GM12878 (cell line): ENCODE measurements around the gene CRTC3. TPM values are rescaled to one million over a fixed set of nuclear protein-coding genes. Genes with fewer than 3 reads are reported as not detected.

Experiments
- ASH2L ChIP-seq: fragments of 300-600, 200-600 bp; sonication (generic); IDR thresholded peaks from 2 replicates; pipeline ENCODE4 v1.6.1; 2017; ENCODE audit warnings: low read depth, mild to moderate bottlenecking, borderline replicate concordance
- BRCA1 ChIP-seq: IDR thresholded peaks from 2 replicates; pipeline ENCODE4 v1.6.1; 2011; ENCODE audit warnings: low read depth, low read length, improper control_type of control experiment
- CBFB ChIP-seq: IDR thresholded peaks from 2 replicates; pipeline ENCODE4 v1.6.1; 2016; ENCODE audit warnings: antibody characterized with exemption, low read depth
- CHD1 ChIP-seq: IDR thresholded peaks from 2 replicates; pipeline ENCODE4 v1.6.1; 2012; ENCODE audit warnings: low read depth, low read length, improper control_type of control experiment
- JUND ChIP-seq: IDR thresholded peaks from 2 replicates; pipeline ENCODE4 v1.6.1; 2012; ENCODE audit warnings: low read depth, mild to moderate bottlenecking, low read length, improper control_type of control experiment, moderate library complexity
- MEF2B ChIP-seq: fragments of 450-650 bp; IDR thresholded peaks from 2 replicates; pipeline ENCODE4 v1.6.1; 2018; ENCODE audit warnings: mild to moderate bottlenecking, moderate library complexity; ENCODE audit not compliant: partially characterized antibody, poor library complexity, severe bottlenecking
- MTA2 ChIP-seq: fragments of 450-650 bp; IDR thresholded peaks from 2 replicates; pipeline ENCODE4 v1.6.1; 2016; ENCODE audit warnings: low read depth, mild to moderate bottlenecking, moderate library complexity
- MTA3 ChIP-seq: IDR thresholded peaks from 2 replicates; pipeline ENCODE4 v1.6.1; 2012; ENCODE audit warnings: low read length, inconsistent platforms, borderline replicate concordance
- NFXL1 ChIP-seq: fragments of 450-650 bp; IDR thresholded peaks from 2 replicates; pipeline ENCODE4 v1.6.1; 2017; ENCODE audit warnings: antibody characterized with exemption, mild to moderate bottlenecking, borderline replicate concordance
- RELA ChIP-seq: fragments of 450-650 bp; IDR thresholded peaks from 2 replicates; pipeline ENCODE4 v1.8.0; 2014; ENCODE audit warnings: borderline replicate concordance; ENCODE audit not compliant: partially characterized antibody
- SMC3 ChIP-seq: IDR thresholded peaks from 2 replicates; pipeline ENCODE4 v1.6.1; 2011; ENCODE audit warnings: low read length, improper control_type of control experiment, borderline replicate concordance
- STAT3 ChIP-seq: IDR thresholded peaks from 2 replicates; pipeline ENCODE4 v1.6.1; 2011; ENCODE audit warnings: low read depth, low read length, improper control_type of control experiment
- TAF1 ChIP-seq: IDR thresholded peaks from 2 replicates; pipeline ENCODE4 v1.6.1; 2011; ENCODE audit warnings: mild to moderate bottlenecking, low read depth, low read length, borderline replicate concordance
- ZSCAN29 ChIP-seq: fragments of 450-650 bp; IDR thresholded peaks from 2 replicates; pipeline ENCODE4 v1.6.1; 2017; ENCODE audit warnings: mild to moderate bottlenecking, moderate library complexity
- ZZZ3 ChIP-seq: IDR thresholded peaks from 2 replicates; pipeline ENCODE4 v1.6.1; 2011; ENCODE audit warnings: low read depth; ENCODE audit not compliant: control insufficient read depth, insufficient read length
- polyA plus RNA-seq, 11 experiments: library from polyadenylated mRNA; depleted of rRNA in 4 of 11; unstranded in 6 of 11; stranded (reverse) in 5 of 11; fragments of >200 nt; fragmentation: Nextera tagmentation in 4 of 11; fragmentation: Illumina TruSeq in 1 of 11; extraction: Ambion mirVana in 4 of 11; extraction: Trizol in 1 of 11; gene quantifications; 1 replicate in 1 of 11; 2 replicates in 10 of 11; pipeline versions ENCODE4 v1.2.1 to v1.2.3, GENCODE V29; 2011 to 2016; ENCODE audit warnings: inconsistent platforms in 2 of 11, missing spikeins in 2 of 11, low read depth in 1 of 11
- total RNA-seq, 4 experiments: library from RNA; depleted of rRNA in 3 of 4; stranded (reverse); fragments of >200 nt in 3 of 4; fragmentation: Illumina TruSeq in 1 of 4; extraction: Trizol in 1 of 4; gene quantifications; 2 replicates each; pipeline versions ENCODE4 v1.2.1 to v1.2.3, GENCODE V29; 2013 to 2021
- TF ChIP-seq, protein P1 (sequence below): fragments of 450-650 bp; IDR thresholded peaks from 2 replicates; pipeline ENCODE4 v1.6.1; 2017; ENCODE audit warnings: antibody characterized with exemption, mild to moderate bottlenecking, moderate library complexity
- TF ChIP-seq, protein P2 (sequence below): fragments of 450-650 bp; IDR thresholded peaks from 2 replicates; pipeline ENCODE4 v1.6.1; 2018; ENCODE audit warnings: mild to moderate bottlenecking, low read depth, moderate library complexity; ENCODE audit not compliant: partially characterized antibody
- TF ChIP-seq, protein P3 (sequence below): fragments of 450-650 bp; formaldehyde crosslinking; IDR thresholded peaks from 2 replicates; pipeline ENCODE4 v1.5.0; 2022; ENCODE audit warnings: mild to moderate bottlenecking, missing genetic modification characterization
- TF ChIP-seq, protein P4 (sequence below): IDR thresholded peaks from 2 replicates; pipeline ENCODE4 v1.6.1; 2012; ENCODE audit warnings: low read length, inconsistent platforms

Gene CRTC3
- total and polyA plus RNA-seq, 10 of the 15 experiments (the other 5 are each of a cell fraction or from before 2014, with no cell fraction given), result 3.5 to 36.9 (median 18.9) TPM

DNA sequence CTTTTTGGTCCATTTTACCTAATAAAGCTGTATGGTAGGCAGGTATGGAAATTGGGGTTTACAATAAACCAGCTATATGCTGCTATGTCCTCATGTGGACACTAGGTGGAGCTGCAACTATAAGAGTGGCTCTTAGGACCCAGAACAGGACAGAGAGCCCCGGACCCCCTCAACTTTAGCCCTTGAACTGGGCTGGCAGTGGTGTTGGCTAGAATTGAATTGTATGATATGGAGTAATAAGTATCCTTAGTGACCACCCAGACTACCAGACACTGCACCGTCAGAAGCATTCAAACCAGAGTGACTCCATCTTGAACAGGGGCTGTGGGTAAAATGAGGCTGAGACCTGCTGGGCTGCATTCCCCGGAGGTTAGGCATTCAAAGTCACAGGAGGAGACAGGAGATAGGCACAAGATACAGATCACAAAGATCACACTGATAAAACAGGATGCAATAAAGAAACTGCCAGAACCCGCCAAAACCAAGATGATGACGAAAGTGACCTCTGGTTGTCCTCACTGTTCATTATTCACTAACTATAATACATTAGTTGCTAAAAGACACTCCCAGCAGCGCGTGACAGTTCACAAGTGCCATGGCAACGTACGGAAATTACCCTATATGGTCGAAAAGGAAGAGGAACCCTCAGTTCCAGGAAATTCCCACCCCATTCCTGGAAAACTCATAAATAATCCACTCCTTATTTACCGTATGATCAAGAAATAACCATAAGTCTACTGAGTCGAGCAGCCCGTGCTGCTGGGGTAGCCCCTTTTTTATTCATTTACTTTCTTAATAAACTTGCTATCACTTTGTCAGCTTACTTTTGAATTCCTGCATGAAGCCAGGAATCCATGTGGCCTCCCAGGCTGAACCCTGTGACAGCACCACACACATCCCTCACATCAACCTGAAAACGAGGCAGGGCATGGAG is 118.7 kb downstream of the CRTC3 start (continued):
- TF ChIP-seq STAT3 (0 out of 2 replicates have a peak, but pooled peaks have one; percentile 39), ASH2L (no peak), BRCA1 (no peak), RELA (peak; percentile 36), CHD1 (no peak), ZZZ3 (no peak), SMC3 (peak; percentile 97), TAF1 (no peak), MTA2 (peak; percentile 71), MEF2B (peak; percentile 86), CBFB (no peak), JUND (no peak), NFXL1 (no peak), MTA3 (peak; percentile 41; the same call in 1 of the 2 replicates), ZSCAN29 (no peak)
- TF ChIP-seq, protein P1, sequence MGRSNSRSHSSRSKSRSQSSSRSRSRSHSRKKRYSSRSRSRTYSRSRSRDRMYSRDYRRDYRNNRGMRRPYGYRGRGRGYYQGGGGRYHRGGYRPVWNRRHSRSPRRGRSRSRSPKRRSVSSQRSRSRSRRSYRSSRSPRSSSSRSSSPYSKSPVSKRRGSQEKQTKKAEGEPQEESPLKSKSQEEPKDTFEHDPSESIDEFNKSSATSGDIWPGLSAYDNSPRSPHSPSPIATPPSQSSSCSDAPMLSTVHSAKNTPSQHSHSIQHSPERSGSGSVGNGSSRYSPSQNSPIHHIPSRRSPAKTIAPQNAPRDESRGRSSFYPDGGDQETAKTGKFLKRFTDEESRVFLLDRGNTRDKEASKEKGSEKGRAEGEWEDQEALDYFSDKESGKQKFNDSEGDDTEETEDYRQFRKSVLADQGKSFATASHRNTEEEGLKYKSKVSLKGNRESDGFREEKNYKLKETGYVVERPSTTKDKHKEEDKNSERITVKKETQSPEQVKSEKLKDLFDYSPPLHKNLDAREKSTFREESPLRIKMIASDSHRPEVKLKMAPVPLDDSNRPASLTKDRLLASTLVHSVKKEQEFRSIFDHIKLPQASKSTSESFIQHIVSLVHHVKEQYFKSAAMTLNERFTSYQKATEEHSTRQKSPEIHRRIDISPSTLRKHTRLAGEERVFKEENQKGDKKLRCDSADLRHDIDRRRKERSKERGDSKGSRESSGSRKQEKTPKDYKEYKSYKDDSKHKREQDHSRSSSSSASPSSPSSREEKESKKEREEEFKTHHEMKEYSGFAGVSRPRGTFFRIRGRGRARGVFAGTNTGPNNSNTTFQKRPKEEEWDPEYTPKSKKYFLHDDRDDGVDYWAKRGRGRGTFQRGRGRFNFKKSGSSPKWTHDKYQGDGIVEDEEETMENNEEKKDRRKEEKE, result no peak
- TF ChIP-seq, protein P2, sequence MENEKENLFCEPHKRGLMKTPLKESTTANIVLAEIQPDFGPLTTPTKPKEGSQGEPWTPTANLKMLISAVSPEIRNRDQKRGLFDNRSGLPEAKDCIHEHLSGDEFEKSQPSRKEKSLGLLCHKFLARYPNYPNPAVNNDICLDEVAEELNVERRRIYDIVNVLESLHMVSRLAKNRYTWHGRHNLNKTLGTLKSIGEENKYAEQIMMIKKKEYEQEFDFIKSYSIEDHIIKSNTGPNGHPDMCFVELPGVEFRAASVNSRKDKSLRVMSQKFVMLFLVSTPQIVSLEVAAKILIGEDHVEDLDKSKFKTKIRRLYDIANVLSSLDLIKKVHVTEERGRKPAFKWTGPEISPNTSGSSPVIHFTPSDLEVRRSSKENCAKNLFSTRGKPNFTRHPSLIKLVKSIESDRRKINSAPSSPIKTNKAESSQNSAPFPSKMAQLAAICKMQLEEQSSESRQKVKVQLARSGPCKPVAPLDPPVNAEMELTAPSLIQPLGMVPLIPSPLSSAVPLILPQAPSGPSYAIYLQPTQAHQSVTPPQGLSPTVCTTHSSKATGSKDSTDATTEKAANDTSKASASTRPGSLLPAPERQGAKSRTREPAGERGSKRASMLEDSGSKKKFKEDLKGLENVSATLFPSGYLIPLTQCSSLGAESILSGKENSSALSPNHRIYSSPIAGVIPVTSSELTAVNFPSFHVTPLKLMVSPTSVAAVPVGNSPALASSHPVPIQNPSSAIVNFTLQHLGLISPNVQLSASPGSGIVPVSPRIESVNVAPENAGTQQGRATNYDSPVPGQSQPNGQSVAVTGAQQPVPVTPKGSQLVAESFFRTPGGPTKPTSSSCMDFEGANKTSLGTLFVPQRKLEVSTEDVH, result peak; percentile 28
- TF ChIP-seq, protein P3, sequence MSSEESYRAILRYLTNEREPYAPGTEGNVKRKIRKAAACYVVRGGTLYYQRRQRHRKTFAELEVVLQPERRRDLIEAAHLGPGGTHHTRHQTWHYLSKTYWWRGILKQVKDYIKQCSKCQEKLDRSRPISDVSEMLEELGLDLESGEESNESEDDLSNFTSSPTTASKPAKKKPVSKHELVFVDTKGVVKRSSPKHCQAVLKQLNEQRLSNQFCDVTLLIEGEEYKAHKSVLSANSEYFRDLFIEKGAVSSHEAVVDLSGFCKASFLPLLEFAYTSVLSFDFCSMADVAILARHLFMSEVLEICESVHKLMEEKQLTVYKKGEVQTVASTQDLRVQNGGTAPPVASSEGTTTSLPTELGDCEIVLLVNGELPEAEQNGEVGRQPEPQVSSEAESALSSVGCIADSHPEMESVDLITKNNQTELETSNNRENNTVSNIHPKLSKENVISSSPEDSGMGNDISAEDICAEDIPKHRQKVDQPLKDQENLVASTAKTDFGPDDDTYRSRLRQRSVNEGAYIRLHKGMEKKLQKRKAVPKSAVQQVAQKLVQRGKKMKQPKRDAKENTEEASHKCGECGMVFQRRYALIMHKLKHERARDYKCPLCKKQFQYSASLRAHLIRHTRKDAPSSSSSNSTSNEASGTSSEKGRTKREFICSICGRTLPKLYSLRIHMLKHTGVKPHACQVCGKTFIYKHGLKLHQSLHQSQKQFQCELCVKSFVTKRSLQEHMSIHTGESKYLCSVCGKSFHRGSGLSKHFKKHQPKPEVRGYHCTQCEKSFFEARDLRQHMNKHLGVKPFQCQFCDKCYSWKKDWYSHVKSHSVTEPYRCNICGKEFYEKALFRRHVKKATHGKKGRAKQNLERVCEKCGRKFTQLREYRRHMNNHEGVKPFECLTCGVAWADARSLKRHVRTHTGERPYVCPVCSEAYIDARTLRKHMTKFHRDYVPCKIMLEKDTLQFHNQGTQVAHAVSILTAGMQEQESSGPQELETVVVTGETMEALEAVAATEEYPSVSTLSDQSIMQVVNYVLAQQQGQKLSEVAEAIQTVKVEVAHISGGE (CRISPR knock-in tag), result no peak
- TF ChIP-seq, protein P4, sequence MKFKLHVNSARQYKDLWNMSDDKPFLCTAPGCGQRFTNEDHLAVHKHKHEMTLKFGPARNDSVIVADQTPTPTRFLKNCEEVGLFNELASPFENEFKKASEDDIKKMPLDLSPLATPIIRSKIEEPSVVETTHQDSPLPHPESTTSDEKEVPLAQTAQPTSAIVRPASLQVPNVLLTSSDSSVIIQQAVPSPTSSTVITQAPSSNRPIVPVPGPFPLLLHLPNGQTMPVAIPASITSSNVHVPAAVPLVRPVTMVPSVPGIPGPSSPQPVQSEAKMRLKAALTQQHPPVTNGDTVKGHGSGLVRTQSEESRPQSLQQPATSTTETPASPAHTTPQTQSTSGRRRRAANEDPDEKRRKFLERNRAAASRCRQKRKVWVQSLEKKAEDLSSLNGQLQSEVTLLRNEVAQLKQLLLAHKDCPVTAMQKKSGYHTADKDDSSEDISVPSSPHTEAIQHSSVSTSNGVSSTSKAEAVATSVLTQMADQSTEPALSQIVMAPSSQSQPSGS, result peak; percentile 78
